GM12878 (cell line): ENCODE data around the gene CNGA1. TPM values are rescaled to one million over a fixed set of nuclear protein-coding genes. Genes with fewer than 3 reads are reported as not detected.

Experiments
- BACH1 ChIP-seq: fragments of 450-650 bp; IDR thresholded peaks from 2 replicates; pipeline ENCODE4 v1.6.1; 2017; ENCODE audit warnings: mild to moderate bottlenecking, borderline replicate concordance
- BCL3 ChIP-seq: IDR thresholded peaks from 2 replicates; pipeline ENCODE4 v1.6.1; 2011; ENCODE audit warnings: borderline replicate concordance, low read depth, mild to moderate bottlenecking, moderate library complexity, low read length; ENCODE audit not compliant: insufficient read depth, poor library complexity, severe bottlenecking
- CHD1 ChIP-seq: IDR thresholded peaks from 2 replicates; pipeline ENCODE4 v1.6.1; 2012; ENCODE audit warnings: low read depth, low read length, improper control_type of control experiment
- CREB1 ChIP-seq: IDR thresholded peaks from 2 replicates; pipeline ENCODE4 v1.6.1; 2012; ENCODE audit warnings: low read depth, mild to moderate bottlenecking, inconsistent platforms
- CREM ChIP-seq: IDR thresholded peaks from 2 replicates; pipeline ENCODE4 v1.6.1; 2014; ENCODE audit warnings: antibody characterized with exemption, low read depth
- E2F4 ChIP-seq: IDR thresholded peaks from 2 replicates; pipeline ENCODE4 v1.6.1; 2012; ENCODE audit warnings: low read depth, low read length, improper control_type of control experiment
- EZH2 ChIP-seq: IDR thresholded peaks from 2 replicates; pipeline ENCODE4 v1.6.1; 2012; ENCODE audit warnings: low read depth, mild to moderate bottlenecking, control low read depth, inconsistent platforms, low read length, borderline replicate concordance; ENCODE audit not compliant: control insufficient read depth
- FOXK2 ChIP-seq: fragments of 450-650 bp; IDR thresholded peaks from 2 replicates; pipeline ENCODE4 v1.6.1; 2017; ENCODE audit warnings: mild to moderate bottlenecking, moderate library complexity
- GABPA ChIP-seq: IDR thresholded peaks from 2 replicates; pipeline ENCODE4 v1.6.1; 2014; ENCODE audit warnings: antibody characterized with exemption, low read depth, mild to moderate bottlenecking, inconsistent platforms
- HDAC2 ChIP-seq: fragments of 200-600 bp; sonication (generic); IDR thresholded peaks from 2 replicates; pipeline ENCODE4 v1.6.1; 2017
- IKZF1 ChIP-seq: fragments of 450-650 bp; conservative IDR thresholded peaks from 2 replicates; pipeline ENCODE4 v1.6.1; 2017; ENCODE audit warnings: antibody characterized with exemption, mild to moderate bottlenecking
- MTA2 ChIP-seq: fragments of 450-650 bp; IDR thresholded peaks from 2 replicates; pipeline ENCODE4 v1.6.1; 2016; ENCODE audit warnings: low read depth, mild to moderate bottlenecking, moderate library complexity
- NBN ChIP-seq: fragments of 450-650 bp; IDR thresholded peaks from 2 replicates; pipeline ENCODE4 v1.6.1; 2016
- PAX8 ChIP-seq: fragments of 450-650 bp; IDR thresholded peaks from 2 replicates; pipeline ENCODE4 v1.6.1; 2017; ENCODE audit warnings: mild to moderate bottlenecking, moderate library complexity
- RBBP5 ChIP-seq: fragments of 200-600 bp; sonication (generic); conservative IDR thresholded peaks from 2 replicates; pipeline ENCODE4 v1.6.1; 2016
- RELB ChIP-seq: fragments of 450-650 bp; IDR thresholded peaks from 2 replicates; pipeline ENCODE4 v1.6.1; 2017; ENCODE audit warnings: low read depth, mild to moderate bottlenecking, moderate library complexity
- SPI1 ChIP-seq: IDR thresholded peaks from 2 replicates; pipeline ENCODE4 v1.6.1; 2011; ENCODE audit warnings: low read depth, mild to moderate bottlenecking, low read length, moderate library complexity, borderline replicate concordance; ENCODE audit not compliant: insufficient read depth
- STAT1 ChIP-seq: fragments of 450-650 bp; conservative IDR thresholded peaks from 2 replicates; pipeline ENCODE4 v1.6.1; 2014; ENCODE audit warnings: antibody characterized with exemption, mild to moderate bottlenecking
- TBL1XR1 ChIP-seq: IDR thresholded peaks from 2 replicates; pipeline ENCODE4 v1.6.1; 2012; ENCODE audit warnings: low read depth, low read length, improper control_type of control experiment
- ZBTB11 ChIP-seq: fragments of 450-650 bp; formaldehyde crosslinking; IDR thresholded peaks from 2 replicates; pipeline ENCODE4 v1.5.0; 2022; ENCODE audit warnings: mild to moderate bottlenecking, missing genetic modification characterization
- ZNF24 ChIP-seq: fragments of 450-650 bp; IDR thresholded peaks from 2 replicates; pipeline ENCODE4 v1.6.1; 2017; ENCODE audit warnings: antibody characterized with exemption, mild to moderate bottlenecking
- ZZZ3 ChIP-seq: IDR thresholded peaks from 2 replicates; pipeline ENCODE4 v1.6.1; 2011; ENCODE audit warnings: low read depth; ENCODE audit not compliant: control insufficient read depth, insufficient read length
- polyA plus RNA-seq, 11 experiments: library from polyadenylated mRNA; depleted of rRNA in 4 of 11; unstranded in 6 of 11; stranded (reverse) in 5 of 11; fragments of >200 nt; fragmentation: Nextera tagmentation in 4 of 11; fragmentation: Illumina TruSeq in 1 of 11; extraction: Ambion mirVana in 4 of 11; extraction: Trizol in 1 of 11; gene quantifications; 1 replicate in 1 of 11; 2 replicates in 10 of 11; pipeline versions ENCODE4 v1.2.1 to v1.2.3, GENCODE V29; 2011 to 2016; ENCODE audit warnings: inconsistent platforms in 2 of 11, missing spikeins in 2 of 11, low read depth in 1 of 11
- total RNA-seq, 4 experiments: library from RNA; depleted of rRNA in 3 of 4; stranded (reverse); fragments of >200 nt in 3 of 4; fragmentation: Illumina TruSeq in 1 of 4; extraction: Trizol in 1 of 4; gene quantifications; 2 replicates each; pipeline versions ENCODE4 v1.2.1 to v1.2.3, GENCODE V29; 2013 to 2021
- TF ChIP-seq, protein P1 (sequence below): IDR thresholded peaks from 2 replicates; pipeline ENCODE4 v1.6.1; 2011; ENCODE audit warnings: low read depth, low read length, improper control_type of control experiment, borderline replicate concordance
- TF ChIP-seq, protein P2 (sequence below): fragments of 450-650 bp; IDR thresholded peaks from 2 replicates; pipeline ENCODE4 v1.6.1; 2016; ENCODE audit warnings: mild to moderate bottlenecking

Gene CNGA1
- total and polyA plus RNA-seq, 10 of the 15 experiments (the other 5 are each of a cell fraction or from before 2014, with no cell fraction given), result 0.38 to 14.2 (median 5.1) TPM

DNA sequence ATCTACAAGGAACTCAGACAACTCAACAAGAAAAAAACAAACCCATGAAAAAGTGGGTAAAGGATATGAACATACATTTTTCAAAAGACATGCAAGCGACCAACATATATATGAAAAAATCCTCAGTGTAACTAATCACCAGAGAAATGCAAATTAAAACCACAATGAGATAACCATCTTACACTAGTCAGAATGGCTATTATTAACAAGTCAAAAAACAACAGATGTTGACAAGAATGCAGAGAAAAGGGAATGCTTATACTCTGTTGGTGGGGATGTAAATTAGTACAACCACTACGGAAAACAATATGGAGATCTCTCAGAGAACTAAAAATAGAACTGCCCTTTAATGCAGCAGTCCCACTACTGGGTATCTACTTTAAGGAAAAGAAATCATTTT is 12.2 kb upstream of the CNGA1 start (continued):
- TF ChIP-seq STAT1 (no peak), EZH2 (no peak), E2F4 (no peak), ZBTB11 (CRISPR knock-in tag) (no peak), BCL3 (no peak), SPI1 (no peak), CHD1 (no peak), IKZF1 (no peak), FOXK2 (no peak), ZZZ3 (no peak), RELB (no peak), HDAC2 (no peak), MTA2 (peak; percentile 71; the same call in 1 of the 2 replicates), ZNF24 (no peak), PAX8 (no peak), TBL1XR1 (no peak), RBBP5 (no peak), NBN (peak; percentile 18; the same call in 1 of the 2 replicates), CREB1 (no peak), GABPA (no peak), BACH1 (no peak), CREM (peak; percentile 49; the same call in 1 of the 2 replicates)
- TF ChIP-seq, protein P1, sequence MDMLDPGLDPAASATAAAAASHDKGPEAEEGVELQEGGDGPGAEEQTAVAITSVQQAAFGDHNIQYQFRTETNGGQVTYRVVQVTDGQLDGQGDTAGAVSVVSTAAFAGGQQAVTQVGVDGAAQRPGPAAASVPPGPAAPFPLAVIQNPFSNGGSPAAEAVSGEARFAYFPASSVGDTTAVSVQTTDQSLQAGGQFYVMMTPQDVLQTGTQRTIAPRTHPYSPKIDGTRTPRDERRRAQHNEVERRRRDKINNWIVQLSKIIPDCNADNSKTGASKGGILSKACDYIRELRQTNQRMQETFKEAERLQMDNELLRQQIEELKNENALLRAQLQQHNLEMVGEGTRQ, result no peak
- TF ChIP-seq, protein P2, sequence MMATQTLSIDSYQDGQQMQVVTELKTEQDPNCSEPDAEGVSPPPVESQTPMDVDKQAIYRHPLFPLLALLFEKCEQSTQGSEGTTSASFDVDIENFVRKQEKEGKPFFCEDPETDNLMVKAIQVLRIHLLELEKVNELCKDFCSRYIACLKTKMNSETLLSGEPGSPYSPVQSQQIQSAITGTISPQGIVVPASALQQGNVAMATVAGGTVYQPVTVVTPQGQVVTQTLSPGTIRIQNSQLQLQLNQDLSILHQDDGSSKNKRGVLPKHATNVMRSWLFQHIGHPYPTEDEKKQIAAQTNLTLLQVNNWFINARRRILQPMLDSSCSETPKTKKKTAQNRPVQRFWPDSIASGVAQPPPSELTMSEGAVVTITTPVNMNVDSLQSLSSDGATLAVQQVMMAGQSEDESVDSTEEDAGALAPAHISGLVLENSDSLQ, result no peak
